Ishikawa (cell line): ENCODE data around the gene CAMK1D.

Experiments used
- CEBPB ChIP-seq: IDR thresholded peaks from 2 replicates; pipeline ENCODE4 v1.6.1; 2012
- CREB1 ChIP-seq: IDR thresholded peaks from 2 replicates; pipeline ENCODE4 v1.6.1; 2012; ENCODE audit warnings: low read depth
- EGR1 ChIP-seq: IDR thresholded peaks from 2 replicates; pipeline ENCODE4 v1.6.1; 2012
- EP300 ChIP-seq: IDR thresholded peaks from 2 replicates; pipeline ENCODE4 v1.6.1; 2012; ENCODE audit warnings: borderline replicate concordance
- FOXM1 ChIP-seq: IDR thresholded peaks from 2 replicates; pipeline ENCODE4 v1.6.1; 2012; ENCODE audit warnings: low read depth, borderline replicate concordance
- MAX ChIP-seq: IDR thresholded peaks from 2 replicates; pipeline ENCODE4 v1.6.1; 2012
- NFIC ChIP-seq: IDR thresholded peaks from 2 replicates; pipeline ENCODE4 v1.6.1; 2012
- RAD21 ChIP-seq: IDR thresholded peaks from 2 replicates; pipeline ENCODE4 v1.6.1; 2012; ENCODE audit warnings: low read depth
- REST ChIP-seq: IDR thresholded peaks from 2 replicates; pipeline ENCODE4 v1.6.1; 2012; ENCODE audit warnings: low read depth, mild to moderate bottlenecking
- TAF1 ChIP-seq: IDR thresholded peaks from 2 replicates; pipeline ENCODE4 v1.6.1; 2012; ENCODE audit warnings: low read depth, mild to moderate bottlenecking
- TCF12 ChIP-seq: IDR thresholded peaks from 2 replicates; pipeline ENCODE4 v1.6.1; 2012; ENCODE audit warnings: low read depth
- TEAD4 ChIP-seq: IDR thresholded peaks from 2 replicates; pipeline ENCODE4 v1.6.1; 2012
- USF1 ChIP-seq: IDR thresholded peaks from 2 replicates; pipeline ENCODE4 v1.6.1; 2012
- YY1 ChIP-seq: IDR thresholded peaks from 2 replicates; pipeline ENCODE4 v1.6.1; 2012; ENCODE audit warnings: low read depth
- ZBTB7A ChIP-seq: IDR thresholded peaks from 2 replicates; pipeline ENCODE4 v1.6.1; 2012; ENCODE audit warnings: low read depth

CAMK1D gene

GRCh38 chr10:12742771-12743170, 393.4 kb downstream of the CAMK1D start:
- TF ChIP-seq ZBTB7A (no peak), EGR1 (no peak), CEBPB (no peak), FOXM1 (no peak), EP300 (no peak), RAD21 (no peak), TCF12 (no peak), TEAD4 (no peak), MAX (no peak), REST (no peak)

- TF ChIP-seq RAD21, result no peak
- no peak for TF ChIP-seq FOXM1
- TF ChIP-seq REST, result no peak
- no peak for TF ChIP-seq EGR1
Observed at GRCh38 chr10:12743941-12744340, 394.6 kb downstream of the CAMK1D start.

- TF ChIP-seq REST (no peak), TCF12 (no peak), RAD21 (no peak), NFIC (no peak), TEAD4 (no peak), FOXM1 (no peak), TAF1 (no peak)
Observed at GRCh38 chr10:12748186-12748585, 398.8 kb downstream of the CAMK1D start.

GRCh38 chr10:12749760-12750478, 400.6 kb downstream of the CAMK1D start:
- no peak for TF ChIP-seq USF1
- TF ChIP-seq CREB1, result no peak
- no peak for TF ChIP-seq FOXM1
- TF ChIP-seq TAF1, result no peak
- TF ChIP-seq EGR1, result no peak
- no peak for TF ChIP-seq ZBTB7A
- no peak for TF ChIP-seq EP300
- no peak for TF ChIP-seq MAX
- TF ChIP-seq RAD21, result no peak
- TF ChIP-seq NFIC, result no peak
- TF ChIP-seq REST, result no peak
- TF ChIP-seq TEAD4, result no peak
- no peak for TF ChIP-seq CEBPB
- no peak for TF ChIP-seq TCF12
- no peak for TF ChIP-seq YY1
